Metanephros (tissue), 2 donors: Measurements from ENCODE around the gene KRTAP22-1. TPM values are rescaled to one million over a fixed set of nuclear protein-coding genes. Genes with fewer than 3 reads are reported as not detected.

ENCODE experiments used
- small RNA-seq: library from RNA; depleted of rRNA; stranded (forward); fragments of <200 nt; gene quantifications from one replicate; pipeline ENCODE3, GENCODE V24; 2014; ENCODE audit warnings: low replicate concordance
- total RNA-seq: library from RNA; depleted of rRNA; stranded (reverse); fragments of >200 nt; gene quantifications from one replicate; pipeline ENCODE4 v1.2.3, GENCODE V29; 2014

KRTAP22-1 gene
- not detected for total RNA-seq

DNA sequence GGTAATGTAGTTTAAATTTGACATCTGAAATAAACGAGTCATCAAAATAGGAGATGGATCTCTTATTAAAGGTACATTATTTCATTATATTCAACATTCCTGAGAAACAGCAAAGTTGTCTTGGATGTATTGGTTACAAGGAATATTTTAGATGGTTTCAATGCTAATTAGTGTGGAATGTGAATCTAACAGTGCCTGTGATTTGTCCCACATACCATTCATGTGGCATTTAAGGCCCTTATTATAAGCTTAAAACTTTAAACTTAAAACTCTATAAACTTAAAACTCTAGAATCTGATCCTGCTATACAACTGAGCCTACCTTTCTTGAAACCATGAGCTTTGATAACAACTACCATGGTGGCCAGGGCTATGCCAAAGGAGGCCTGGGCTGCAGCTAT, at the start of gene KRTAP22-1:
TSS of gene KRTAP22-1 (plus strand) at position 301 of the 400 bp plus-strand sequence.

DNA sequence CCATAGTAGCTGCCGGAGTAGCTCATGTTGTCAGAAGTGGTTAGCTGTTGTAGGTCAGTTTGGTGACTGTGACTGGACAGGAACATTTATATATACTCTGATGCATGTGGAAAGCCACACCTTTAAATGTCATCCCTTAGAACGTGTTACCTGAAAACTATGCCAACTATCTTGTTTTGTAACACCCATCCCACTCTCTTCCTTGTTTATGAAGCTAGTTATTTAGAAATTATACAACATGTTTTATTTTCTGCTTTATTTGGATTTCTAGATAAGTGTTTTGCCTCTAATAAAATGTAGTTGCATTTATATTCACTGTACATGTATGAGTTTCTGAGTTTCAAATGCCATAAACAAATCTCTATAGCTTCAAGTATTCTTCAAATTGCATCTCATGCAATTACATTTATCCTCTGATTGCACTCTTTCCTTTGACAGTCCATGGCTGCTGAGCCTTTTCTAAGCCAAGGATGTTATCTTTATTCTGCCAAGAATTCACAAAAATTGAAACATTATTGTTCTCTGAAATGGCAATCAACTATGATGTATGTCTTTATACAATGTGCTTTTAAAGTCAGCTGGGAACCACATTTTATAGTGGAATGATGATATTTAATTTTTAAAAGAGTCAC, 39.5 kb upstream of the KRTAP22-1 start, which contains the start of gene KRTAP19-7:
TSS of gene KRTAP19-7 (minus strand) at position 51 of the 632 bp plus-strand sequence. CDS start at position 26, 25 bp downstream.

DNA sequence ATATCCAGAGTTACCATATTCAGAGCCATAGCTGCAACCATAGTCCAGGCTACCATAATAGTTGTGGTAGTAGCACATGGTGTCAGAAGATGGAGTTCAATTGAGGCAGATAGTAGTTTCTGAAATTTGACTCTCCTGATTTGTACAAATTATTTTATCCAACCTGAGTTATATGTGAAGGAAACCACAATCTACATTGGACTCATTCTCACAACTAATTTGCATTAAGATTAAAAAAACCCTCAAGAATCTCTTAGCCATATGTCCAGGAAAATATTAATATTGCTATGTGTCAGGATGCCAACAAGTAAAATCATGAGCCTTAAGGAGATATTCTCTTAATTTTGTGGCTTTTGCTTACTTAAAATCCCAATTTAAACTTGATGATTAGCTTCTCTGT, 10.6 kb upstream of the KRTAP22-1 start, which contains the start of gene KRTAP22-2:
TSS of gene KRTAP22-2 (minus strand) at position 101 of the 400 bp plus-strand sequence.

DNA sequence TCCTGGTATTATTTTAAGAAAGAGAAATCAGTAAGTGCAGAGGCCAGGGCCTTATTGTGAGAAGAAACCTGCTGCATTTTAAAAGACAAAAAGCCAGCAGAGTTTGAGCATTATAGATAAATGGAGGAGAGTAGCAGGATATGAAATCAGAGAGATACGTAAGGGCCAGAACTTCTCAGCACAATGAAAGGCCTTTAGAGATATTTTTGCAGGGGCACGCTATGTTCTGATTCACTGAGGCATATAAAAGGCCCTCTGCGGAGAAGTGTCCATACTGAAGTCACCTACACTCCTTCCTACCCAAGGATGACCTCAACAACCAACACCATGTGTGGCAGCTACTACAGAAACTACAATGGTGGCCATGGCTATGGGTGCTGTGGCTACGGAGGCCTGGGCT, 8.7 kb upstream of the KRTAP22-1 start, which contains the start of gene KRTAP6-3:
TSS of gene KRTAP6-3 (plus strand) at position 301 of the 400 bp plus-strand sequence. CDS start at position 307, 6 bp downstream.

DNA sequence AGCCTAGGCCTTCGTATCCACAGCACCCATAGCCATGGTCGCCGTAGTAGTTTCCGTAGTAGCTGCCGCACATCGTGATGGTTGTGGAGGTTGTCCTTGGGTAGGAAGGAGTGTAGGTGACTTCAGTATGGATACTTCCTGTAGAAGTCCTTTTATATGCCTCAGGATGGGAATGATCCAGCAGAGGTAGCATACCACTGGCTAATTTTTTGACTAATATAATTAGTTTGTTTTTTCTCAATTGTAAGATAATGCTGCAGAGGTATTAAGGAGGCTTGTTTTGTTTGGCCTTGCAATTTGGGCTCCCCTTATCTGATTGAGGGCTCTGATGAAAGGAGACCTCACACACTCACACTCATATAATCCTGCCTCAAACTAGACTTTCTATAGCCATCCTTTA, 2.1 kb upstream of the KRTAP22-1 start, which contains the start of gene KRTAP6-2:
TSS of gene KRTAP6-2 (minus strand) at position 101 of the 400 bp plus-strand sequence. CDS start at position 73, 28 bp downstream.

DNA sequence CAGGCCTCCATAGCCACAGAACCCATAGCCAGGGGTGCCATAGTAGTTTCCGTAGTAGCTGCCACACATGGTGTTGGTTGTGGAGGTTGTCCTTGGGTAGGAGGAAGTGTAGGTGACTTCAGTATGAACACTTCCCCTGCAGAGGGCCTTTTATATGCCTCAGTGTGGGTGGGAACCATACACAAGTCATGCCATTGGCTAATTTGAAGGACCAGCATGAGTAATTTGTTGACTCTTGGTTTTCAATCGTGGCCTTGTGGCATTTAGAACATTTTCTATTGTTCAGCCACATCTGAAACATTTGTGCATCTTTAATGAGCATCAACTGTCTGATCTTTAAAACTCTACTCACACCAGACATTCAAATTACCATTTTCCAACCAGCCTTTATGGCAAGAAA, 12.9 kb downstream of the KRTAP22-1 start, which contains the start of gene KRTAP6-1:
TSS of gene KRTAP6-1 (minus strand) at position 95 of the 400 bp plus-strand sequence. CDS start at position 69, 26 bp downstream.

DNA sequence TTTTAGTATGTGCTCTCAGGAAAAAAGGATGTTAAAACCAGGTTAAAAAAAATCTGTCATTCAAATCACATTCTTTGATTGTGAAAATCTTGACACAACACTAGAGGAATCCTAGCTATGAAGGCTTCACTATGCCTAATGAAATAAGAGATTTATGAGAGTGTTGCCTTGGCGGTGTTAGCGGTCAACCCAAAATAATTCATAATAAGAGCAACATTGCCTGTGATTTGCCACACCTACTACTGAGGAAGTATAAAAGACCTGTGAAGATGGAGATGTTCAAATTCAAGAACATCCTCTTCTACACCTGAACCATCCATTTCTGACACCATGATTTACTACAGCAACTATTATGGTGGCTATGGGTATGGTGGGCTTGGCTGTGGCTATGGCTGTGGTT, 15.2 kb downstream of the KRTAP22-1 start, which contains the start of gene KRTAP20-1:
TSS of gene KRTAP20-1 (plus strand) at position 301 of the 400 bp plus-strand sequence. CDS start at position 331, 30 bp downstream.

DNA sequence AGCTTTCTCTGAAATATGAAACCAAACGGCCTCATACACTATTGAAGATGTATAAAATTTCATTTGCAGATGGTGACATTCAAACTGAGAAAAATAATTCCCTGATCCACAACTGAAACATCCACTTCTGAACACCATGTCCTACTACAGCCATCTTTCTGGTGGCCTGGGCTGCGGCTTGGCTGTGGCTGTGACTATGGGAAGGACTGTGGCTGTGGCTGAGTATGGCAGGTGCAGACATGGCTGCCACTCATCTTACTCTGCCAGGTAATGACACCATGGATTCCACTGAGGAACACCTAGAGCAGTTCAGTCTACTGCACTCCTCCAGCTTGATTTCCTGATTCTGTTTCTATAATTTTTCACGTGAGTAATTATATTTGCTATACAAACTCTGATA, 19.6 kb downstream of the KRTAP22-1 start, which contains the start of gene KRTAP20-4:
TSS of gene KRTAP20-4 (plus strand) at position 106 of the 400 bp plus-strand sequence.

GRCh38 chr21:30634906-30635305, 34.0 kb downstream of the KRTAP22-1 start, which contains the start of gene KRTAP20-2:
TSS of gene KRTAP20-2 (plus strand) at chr21:30635206. CDS start at chr21:30635264, 58 bp downstream.

GRCh38 chr21:30642564-30642963, 41.7 kb downstream of the KRTAP22-1 start, which contains the start of gene KRTAP20-3:
TSS of gene KRTAP20-3 (plus strand) at chr21:30642864.

Small RNAs within 50 kb of the gene (small RNA-seq; reads per million reads assigned to genes)
- gene KRTAP20-1 (not detected), gene KRTAP20-3 (not detected), gene KRTAP20-4 (not detected), gene KRTAP22-1 (not detected), gene KRTAP22-2 (not detected)

Other genes with a start within 250 kb of the KRTAP22-1 start
- not detected for gene KRTAP13-2, start 228.8 kb upstream of the KRTAP22-1 start, total RNA-seq
- gene KRTAP13-1, start 205.1 kb upstream of the KRTAP22-1 start, total RNA-seq = not detected
- not detected for gene KRTAP13-3, start 175.2 kb upstream of the KRTAP22-1 start, total RNA-seq
- not detected for gene KRTAP13-4, start 170.9 kb upstream of the KRTAP22-1 start, total RNA-seq
- not detected for gene KRTAP15-1, start 160.8 kb upstream of the KRTAP22-1 start, total RNA-seq
- gene KRTAP19-1, start 120.7 kb upstream of the KRTAP22-1 start, total RNA-seq = not detected
- not detected for gene KRTAP19-2, start 113.7 kb upstream of the KRTAP22-1 start, total RNA-seq
- not detected for gene KRTAP19-3, start 109.1 kb upstream of the KRTAP22-1 start, total RNA-seq
- not detected for gene KRTAP19-4, start 103.9 kb upstream of the KRTAP22-1 start, total RNA-seq
- not detected for gene KRTAP19-5, start 98.9 kb upstream of the KRTAP22-1 start, total RNA-seq
- gene KRTAP19-6, start 59.2 kb upstream of the KRTAP22-1 start, total RNA-seq = not detected
- not detected for gene KRTAP19-7, start 39.8 kb upstream of the KRTAP22-1 start, total RNA-seq
- gene KRTAP22-2, start 10.7 kb upstream of the KRTAP22-1 start, total RNA-seq = not detected
- gene KRTAP6-3, start 8.6 kb upstream of the KRTAP22-1 start, total RNA-seq = not detected
- not detected for gene KRTAP6-2, start 2.2 kb upstream of the KRTAP22-1 start, total RNA-seq
- gene KRTAP6-1, start 12.8 kb downstream of the KRTAP22-1 start, total RNA-seq = not detected
- gene KRTAP20-1, start 15.3 kb downstream of the KRTAP22-1 start, total RNA-seq = not detected
- gene KRTAP20-4, start 19.5 kb downstream of the KRTAP22-1 start, total RNA-seq = not detected
- gene KRTAP20-2, start 34.1 kb downstream of the KRTAP22-1 start, total RNA-seq = not detected
- not detected for gene KRTAP20-3, start 41.8 kb downstream of the KRTAP22-1 start, total RNA-seq
- gene KRTAP21-3, start 117.7 kb downstream of the KRTAP22-1 start, total RNA-seq = not detected
- not detected for gene KRTAP21-2, start 146.2 kb downstream of the KRTAP22-1 start, total RNA-seq
- gene KRTAP21-1, start 154.3 kb downstream of the KRTAP22-1 start, total RNA-seq = not detected
- not detected for gene KRTAP8-1, start 212.2 kb downstream of the KRTAP22-1 start, total RNA-seq
- not detected for gene KRTAP7-1, start 228.7 kb downstream of the KRTAP22-1 start, total RNA-seq